ENCODE results near the gene GJD2. TPM values are rescaled to one million over a fixed set of nuclear protein-coding genes. Genes with fewer than 3 reads are reported as not detected.

The GJD2 gene
- total and polyA plus RNA-seq, 2 donors (not counting 1 experiment from before 2014, with no cell fraction given): not detected

- Histone ChIP-seq H3K79me2 (ENCODE audit: control insufficient read depth, insufficient read depth, low read length) (no peaks in the 10 kb centered on the region), H3K27me3 (ENCODE audit: control insufficient read depth, insufficient read depth, low read length) (peaks cover 10% of the 10 kb centered on the region), H3K4me3 (replicated peaks in 1 of 4; ENCODE audit: control extremely low read depth in 1 of 4, insufficient read depth in 1 of 4, low read depth in 3 of 4, low read length in 4 of 4) (no peak overlapping the region), H4K20me1 (ENCODE audit: control insufficient read depth, extremely low read depth, insufficient read depth, low read length) (no peaks in the 10 kb centered on the region), H2AFZ (ENCODE audit: low read length) (no peak overlapping the region), H3K36me3 (ENCODE audit: control insufficient read depth, insufficient read depth, low read length) (no peaks in the 10 kb centered on the region), H3K4me1 (ENCODE audit: control insufficient read depth, extremely low read depth, insufficient read depth, low read length) (peaks cover 2% of the 10 kb centered on the region), H3K9me3 (ENCODE audit: control insufficient read depth, insufficient read depth, low read depth, low read length) (no peaks in the 10 kb centered on the region), H3K4me2 (ENCODE audit: extremely low read depth, insufficient read depth, low read length) (no peak overlapping the region), H3K27ac (ENCODE audit: insufficient read depth, low read length) (no peak overlapping the region), H3K9ac (ENCODE audit: insufficient read depth, low read length) (no peak overlapping the region)
- TF ChIP-seq CTCF (conservative IDR thresholded peaks at IDR 0.05 in 1 of 2, IDR thresholded peaks at IDR 0.05 in 1 of 2; ENCODE audit: low read depth in 1 of 2, low read length in 2 of 2): no peak
- no peak for TF ChIP-seq EZH2 (IDR thresholded peaks at IDR 0.05; ENCODE audit: low read length, missing control alignments)
- peak in 1 of 2 donors; percentile 2 for DNase-seq (ENCODE audit: low read depth in 2 of 2)
These were observed 37.1 kb downstream of the GJD2 start for GRCh38 chr15:34717729-34718128.

GRCh38 chr15:34716111-34716510 lies 38.7 kb downstream of the GJD2 start:
- no peak overlapping the region for H3K4me2 ChIP-seq (ENCODE audit: extremely low read depth, insufficient read depth, low read length)
- no peaks in the 10 kb centered on the region for H3K9me3 ChIP-seq (ENCODE audit: control insufficient read depth, insufficient read depth, low read depth, low read length)
- TF ChIP-seq EZH2 (IDR thresholded peaks at IDR 0.05; ENCODE audit: low read length, missing control alignments) (no peak), CTCF (conservative IDR thresholded peaks at IDR 0.05 in 1 of 2, IDR thresholded peaks at IDR 0.05 in 1 of 2; ENCODE audit: low read depth in 1 of 2, low read length in 2 of 2) (no peak)
- H3K27ac ChIP-seq (ENCODE audit: insufficient read depth, low read length): no peak overlapping the region
- H2AFZ ChIP-seq (ENCODE audit: low read length): no peak overlapping the region
- no peaks in the 10 kb centered on the region for H3K79me2 ChIP-seq (ENCODE audit: control insufficient read depth, insufficient read depth, low read length)
- H4K20me1 ChIP-seq (ENCODE audit: control insufficient read depth, extremely low read depth, insufficient read depth, low read length): no peaks in the 10 kb centered on the region
- H3K9ac ChIP-seq (ENCODE audit: insufficient read depth, low read length): no peak overlapping the region
- no peaks in the 10 kb centered on the region for H3K4me1 ChIP-seq (ENCODE audit: control insufficient read depth, extremely low read depth, insufficient read depth, low read length)
- H3K36me3 ChIP-seq (ENCODE audit: control insufficient read depth, insufficient read depth, low read length): no peaks in the 10 kb centered on the region
- peaks cover 10% of the 10 kb centered on the region for H3K27me3 ChIP-seq (ENCODE audit: control insufficient read depth, insufficient read depth, low read length)
- no peak for DNase-seq (ENCODE audit: low read depth in 2 of 2)
- H3K4me3 ChIP-seq (replicated peaks in 1 of 4; ENCODE audit: control extremely low read depth in 1 of 4, insufficient read depth in 1 of 4, low read depth in 3 of 4, low read length in 4 of 4): no peak overlapping the region

GRCh38 chr15:34714476-34715121 lies 40.2 kb downstream of the GJD2 start:
- no peak for TF ChIP-seq CTCF (conservative IDR thresholded peaks at IDR 0.05 in 1 of 2, IDR thresholded peaks at IDR 0.05 in 1 of 2; ENCODE audit: low read depth in 1 of 2, low read length in 2 of 2)
- no peak for TF ChIP-seq EZH2 (IDR thresholded peaks at IDR 0.05; ENCODE audit: low read length, missing control alignments)
- H3K4me1 ChIP-seq (ENCODE audit: control insufficient read depth, extremely low read depth, insufficient read depth, low read length): no peaks in the 10 kb centered on the region

More at GRCh38 chr15:34714476-34715121, 40.2 kb downstream of the GJD2 start:
- Histone ChIP-seq H3K9me3 (ENCODE audit: control insufficient read depth, insufficient read depth, low read depth, low read length) (no peaks in the 10 kb centered on the region), H3K4me3 (replicated peaks in 1 of 4; ENCODE audit: control extremely low read depth in 1 of 4, insufficient read depth in 1 of 4, low read depth in 3 of 4, low read length in 4 of 4) (no peak overlapping the region), H2AFZ (ENCODE audit: low read length) (no peak overlapping the region), H3K79me2 (ENCODE audit: control insufficient read depth, insufficient read depth, low read length) (no peaks in the 10 kb centered on the region), H3K27ac (ENCODE audit: insufficient read depth, low read length) (no peak overlapping the region), H4K20me1 (ENCODE audit: control insufficient read depth, extremely low read depth, insufficient read depth, low read length) (no peaks in the 10 kb centered on the region), H3K4me2 (ENCODE audit: extremely low read depth, insufficient read depth, low read length) (no peak overlapping the region), H3K36me3 (ENCODE audit: control insufficient read depth, insufficient read depth, low read length) (no peaks in the 10 kb centered on the region), H3K27me3 (ENCODE audit: control insufficient read depth, insufficient read depth, low read length) (peaks cover 10% of the 10 kb centered on the region), H3K9ac (ENCODE audit: insufficient read depth, low read length) (no peak overlapping the region)
- no peak for DNase-seq (ENCODE audit: low read depth in 2 of 2)
